Activated CD8-positive, alpha-beta memory T cell treated with anti-CD3 and anti-CD28 coated beads, Interleukin-2, amount 50 U/mL, for 1 hour (primary cell): ENCODE data around the gene SNCB.

Experiments
- DNase-seq: peaks from one replicate; pipeline ENCODE4 v3.0.0-alpha.2; 2020; ENCODE audit errors: extremely low read depth

Gene SNCB

GRCh38 chr5:176660860-176661641 lies 30.7 kb upstream of the SNCB start:
- peak; percentile 40 for DNase-seq

- DNase-seq = no peak
Observed at GRCh38 chr5:176660530-176660859, 30.2 kb upstream of the SNCB start.

- no peak for DNase-seq
Observed at GRCh38 chr5:176659860-176660461, 29.6 kb upstream of the SNCB start.

GRCh38 chr5:176659512-176659839 lies 29.1 kb upstream of the SNCB start:
- DNase-seq = no peak

- no peak for DNase-seq
Observed at GRCh38 chr5:176658817-176659511, 28.6 kb upstream of the SNCB start.

- DNase-seq = peak; percentile 14
Observed at GRCh38 chr5:176658007-176658599, 27.8 kb upstream of the SNCB start.

- no peak for DNase-seq
Observed at GRCh38 chr5:176656467-176656990, 26.2 kb upstream of the SNCB start.

- no peak for DNase-seq
Observed at GRCh38 chr5:176654856-176655255, 24.5 kb upstream of the SNCB start.

GRCh38 chr5:176653401-176654385 lies 23.4 kb upstream of the SNCB start:
- DNase-seq = peak; percentile 36

GRCh38 chr5:176652136-176652535 lies 21.8 kb upstream of the SNCB start:
- no peak for DNase-seq

- no peak for DNase-seq
Observed at GRCh38 chr5:176651472-176651980, 21.2 kb upstream of the SNCB start.

GRCh38 chr5:176650354-176650884 lies 20.1 kb upstream of the SNCB start:
- DNase-seq = no peak

- DNase-seq = peak; percentile 19
Observed at GRCh38 chr5:176648474-176649194, 18.3 kb upstream of the SNCB start.

GRCh38 chr5:176647843-176648473 lies 17.6 kb upstream of the SNCB start:
- no peak for DNase-seq

- DNase-seq = peak; percentile 96
Observed at GRCh38 chr5:176647030-176647842, 16.9 kb upstream of the SNCB start, which contains the start of gene TSPAN17. TSS of gene TSPAN17 (plus strand) at chr5:176647484. CDS start at chr5:176647616, 132 bp downstream.

- DNase-seq = no peak
Observed at GRCh38 chr5:176646707-176647029, 16.3 kb upstream of the SNCB start.

GRCh38 chr5:176646049-176646706 lies 15.8 kb upstream of the SNCB start:
- no peak for DNase-seq
